ENCODE measurements around the gene MTCH1. TPM values are rescaled to one million over a fixed set of nuclear protein-coding genes. Genes with fewer than 3 reads are reported as not detected.
A peak's percentile ranks its signal among the peaks of the same experiment; 100 is the strongest.

The MTCH1 gene
- total and polyA plus RNA-seq, 9 of the 15 experiments (the other 6 are each of a cell fraction or from before 2014, with no cell fraction given) = 7.9 to 161 (median 118) TPM

GRCh38 chr6:36962874-36963273 is 23.1 kb downstream of the MTCH1 start (continued):
- TF ChIP-seq ZBTB40 (IDR thresholded peaks at IDR 0.05) (peak; percentile 34; the same call in 1 of the 2 replicates), ZBTB40 (CRISPR knock-in tag; IDR thresholded peaks at IDR 0.05) (no peak), EWSR1 (IDR thresholded peaks at IDR 0.05; ENCODE audit: borderline replicate concordance, low read depth, partially characterized antibody) (no peak), MTA1 (IDR thresholded peaks at IDR 0.05; ENCODE audit: borderline replicate concordance) (no peak), ZNF79 (CRISPR knock-in tag; IDR thresholded peaks at IDR 0.05; ENCODE audit: low read depth) (no peak), PHB (CRISPR knock-in tag; IDR thresholded peaks at IDR 0.05) (no peak), NCOR1 (IDR thresholded peaks at IDR 0.05) (no peak), GABPB2 (CRISPR knock-in tag; conservative IDR thresholded peaks at IDR 0.05) (no peak), GABPB1 (CRISPR knock-in tag; IDR thresholded peaks at IDR 0.05) (peak; percentile 48; the same call in 1 of the 2 replicates), MAZ (CRISPR knock-in tag; conservative IDR thresholded peaks at IDR 0.05 in 1 of 2, IDR thresholded peaks at IDR 0.05 in 1 of 2) (no peak), PURB (CRISPR knock-in tag; IDR thresholded peaks at IDR 0.05; ENCODE audit: low read depth) (no peak), IFI16 (CRISPR knock-in tag; IDR thresholded peaks at IDR 0.05) (no peak), ZZZ3 (IDR thresholded peaks at IDR 0.05) (no peak), ZBTB33 (CRISPR knock-in tag; IDR thresholded peaks at IDR 0.05) (no peak), CEBPB (tag; IDR thresholded peaks at IDR 0.05) (peak; percentile 98), ZNF217 (CRISPR knock-in tag; IDR thresholded peaks at IDR 0.05) (no peak), ZNF134 (CRISPR knock-in tag; conservative IDR thresholded peaks at IDR 0.05) (no peak), RAD21 (CRISPR knock-in tag; conservative IDR thresholded peaks at IDR 0.05 in 1 of 2, IDR thresholded peaks at IDR 0.05 in 1 of 2) (no peak)
